K562 (cell line): Measurements from ENCODE around the gene FASTK. TPM values are rescaled to one million over a fixed set of nuclear protein-coding genes. Genes with fewer than 3 reads are reported as not detected.
A peak's percentile ranks its signal among the peaks of the same experiment; 100 is the strongest.

Experiments
- ATF7 ChIP-seq: fragments of 450-650 bp; IDR thresholded peaks from 2 replicates; pipeline ENCODE4 v1.7.1; 2014; ENCODE audit warnings: mild to moderate bottlenecking, moderate library complexity
- CSDE1 ChIP-seq, 2 experiments: fragments of 450-650 bp; IDR thresholded peaks; 2 replicates each; pipeline ENCODE4 v1.6.1; 2016; ENCODE audit warnings: mild to moderate bottlenecking in 1 of 2
- FOXA3 ChIP-seq, 2 experiments: fragments of 450-650 bp in 1 of 2; sonication (generic) in 1 of 2; formaldehyde crosslinking; IDR thresholded peaks in 1 of 2; conservative IDR thresholded peaks in 1 of 2; 2 replicates each; pipeline versions ENCODE4 v1.4.0 to v1.8.0; 2020 to 2022; ENCODE audit warnings: mild to moderate bottlenecking in 2 of 2, missing genetic modification reagents in 1 of 2
- GTF2F1 ChIP-seq: IDR thresholded peaks from 2 replicates; pipeline ENCODE4 v1.6.1; 2011; ENCODE audit warnings: low read depth, low read length, improper control_type of control experiment
- HDAC3 ChIP-seq: fragments of 450-650 bp; IDR thresholded peaks from 2 replicates; pipeline ENCODE4 v1.6.1; 2018; ENCODE audit warnings: borderline replicate concordance, mild to moderate bottlenecking, moderate library complexity; ENCODE audit not compliant: partially characterized antibody
- HNRNPH1 ChIP-seq: fragments of 200-400 bp; formaldehyde crosslinking; optimal IDR thresholded peaks from 2 replicates; pipeline ENCODE3; 2017; ENCODE audit warnings: low read depth, mild to moderate bottlenecking, low read length, moderate library complexity
- NCOA6 ChIP-seq: fragments of 450-650 bp; IDR thresholded peaks from 2 replicates; pipeline ENCODE4 v1.6.1; 2017; ENCODE audit warnings: mild to moderate bottlenecking
- PPARD ChIP-seq: fragments of 250-450 bp; sonication (Bioruptor Pico); IDR thresholded peaks from 2 replicates; pipeline ENCODE4 v1.8.0; 2022; ENCODE audit warnings: inconsistent platforms, mild to moderate bottlenecking, moderate library complexity
- PRMT5 ChIP-seq: sonication (generic); formaldehyde crosslinking; IDR thresholded peaks from 2 replicates; pipeline ENCODE4 v1.5.0; 2020; ENCODE audit warnings: missing genetic modification reagents
- SAP30 ChIP-seq: fragments of 200-600 bp; sonication (generic); IDR thresholded peaks from 2 replicates; pipeline ENCODE4 v1.6.1; 2012; ENCODE audit warnings: borderline replicate concordance, low read depth, mild to moderate bottlenecking, moderate library complexity, low read length, control low read depth, inconsistent platforms; ENCODE audit not compliant: insufficient read depth, poor library complexity, severe bottlenecking
- TBL1XR1 ChIP-seq, 2 experiments: IDR thresholded peaks; 2 replicates each; pipeline ENCODE4 v1.6.1; 2012; ENCODE audit warnings: improper control_type of control experiment in 2 of 2, low read length in 2 of 2, mild to moderate bottlenecking in 1 of 2
- ZBED1 ChIP-seq: IDR thresholded peaks from 2 replicates; pipeline ENCODE4 v1.6.1; 2014
- ZNF121 ChIP-seq: sonication (generic); formaldehyde crosslinking; conservative IDR thresholded peaks from 2 replicates; pipeline ENCODE4 v1.8.0; 2022; ENCODE audit warnings: missing genetic modification reagents
- ZNF77 ChIP-seq: fragments of 250-450 bp; sonication (Bioruptor Pico); IDR thresholded peaks from 2 replicates; pipeline ENCODE4 v1.5.0; 2020
- polyA plus RNA-seq, 8 experiments: library from polyadenylated mRNA; depleted of rRNA in 4 of 8; stranded (reverse) in 5 of 8; unstranded in 3 of 8; fragments of >200 nt; fragmentation: Nextera tagmentation in 2 of 8; fragmentation: Illumina TruSeq in 1 of 8; extraction: Ambion mirVana in 2 of 8; extraction: Trizol in 1 of 8; gene quantifications; 2 replicates each; pipeline versions ENCODE4 v1.2.1 to v1.2.3, GENCODE V29; 2011 to 2014; ENCODE audit warnings: inconsistent platforms in 1 of 8, missing spikeins in 1 of 8
- total RNA-seq, 7 experiments: library from RNA; depleted of rRNA in 6 of 7; stranded (reverse); fragments of >200 nt in 6 of 7; fragmentation: Illumina TruSeq in 2 of 7; extraction: Trizol in 2 of 7; gene quantifications; 2 replicates each; pipeline versions ENCODE4 v1.2.1 to v1.2.3, GENCODE V29; 2011 to 2021; ENCODE audit warnings: low replicate concordance in 1 of 7
- TF ChIP-seq, protein P1 (sequence below): fragments of 250-450 bp; sonication (Bioruptor Pico); IDR thresholded peaks from 2 replicates; pipeline ENCODE4 v1.5.0; 2020; ENCODE audit warnings: mild to moderate bottlenecking, borderline replicate concordance
- TF ChIP-seq, protein P2 (sequence below): fragments of 250-450 bp; sonication (Bioruptor Pico); IDR thresholded peaks from 2 replicates; pipeline ENCODE4 v1.4.0; 2020; ENCODE audit warnings: mild to moderate bottlenecking, moderate library complexity
- TF ChIP-seq, protein P3 (sequence below): fragments of 250-450 bp; sonication (Bioruptor Pico); IDR thresholded peaks from 2 replicates; pipeline ENCODE4 v1.8.0; 2022; ENCODE audit warnings: moderate library complexity, mild to moderate bottlenecking, inconsistent platforms
- TF ChIP-seq, protein P4 (sequence below), 2 experiments: fragments of 200-800 bp in 1 of 2; sonication (Bioruptor generic) in 1 of 2; sonication (generic) in 1 of 2; formaldehyde crosslinking in 1 of 2; IDR thresholded peaks in 1 of 2; conservative IDR thresholded peaks in 1 of 2; 2 replicates each; pipeline versions ENCODE4 v1.5.0 to v1.6.1; 2016 to 2020; ENCODE audit warnings: missing compliant biosample characterization in 1 of 2, missing genetic modification characterization in 1 of 2, missing genetic modification reagents in 1 of 2
- TF ChIP-seq, protein P5 (sequence below): fragments of 450-650 bp; formaldehyde crosslinking; IDR thresholded peaks from 2 replicates; pipeline ENCODE4 v1.4.0; 2022; ENCODE audit warnings: missing genetic modification characterization

The FASTK gene
- total and polyA plus RNA-seq, 9 of the 15 experiments (the other 6 are each of a cell fraction or from before 2014, with no cell fraction given), result 0.51 to 150 (median 48.2) TPM

DNA sequence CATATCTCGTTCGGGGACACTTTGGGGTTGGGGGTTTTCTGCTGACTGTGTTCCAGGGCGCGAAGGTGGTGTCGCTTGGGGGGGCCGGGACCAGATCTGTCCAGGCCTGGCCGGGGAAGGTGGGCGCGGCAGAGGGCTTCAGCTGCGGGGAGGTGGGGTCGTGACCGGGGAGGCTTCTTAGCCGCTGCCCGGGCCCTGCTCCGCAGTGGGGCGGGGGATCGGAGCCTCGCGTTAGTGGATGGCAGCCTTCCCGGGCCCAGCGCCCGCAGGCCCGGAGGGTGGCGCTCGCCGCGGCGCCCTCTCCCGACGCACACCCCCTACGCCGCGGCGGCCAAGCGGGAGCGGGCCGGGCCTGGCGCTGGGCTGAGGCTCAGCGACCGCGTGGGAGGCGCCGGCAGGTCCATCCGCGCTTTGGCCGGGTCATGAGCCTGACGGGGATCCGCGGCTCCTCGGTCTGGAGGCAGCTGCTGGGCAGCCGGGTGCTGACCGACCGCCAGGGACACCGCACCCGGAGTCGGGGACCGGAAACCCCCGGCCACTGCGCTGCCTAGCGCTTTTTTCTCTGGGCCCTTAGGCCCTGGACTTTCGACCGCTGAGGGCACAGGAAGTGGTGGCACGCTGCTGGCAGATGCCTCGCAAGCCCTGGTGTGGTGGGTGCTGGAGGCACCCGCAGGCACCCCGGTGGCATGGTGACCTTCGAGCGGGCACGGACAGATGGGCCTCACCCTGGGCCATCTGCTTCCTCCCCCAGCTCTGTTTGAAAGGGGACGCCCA is 6.8 kb upstream of the FASTK start (continued):
- TF ChIP-seq, protein P1, sequence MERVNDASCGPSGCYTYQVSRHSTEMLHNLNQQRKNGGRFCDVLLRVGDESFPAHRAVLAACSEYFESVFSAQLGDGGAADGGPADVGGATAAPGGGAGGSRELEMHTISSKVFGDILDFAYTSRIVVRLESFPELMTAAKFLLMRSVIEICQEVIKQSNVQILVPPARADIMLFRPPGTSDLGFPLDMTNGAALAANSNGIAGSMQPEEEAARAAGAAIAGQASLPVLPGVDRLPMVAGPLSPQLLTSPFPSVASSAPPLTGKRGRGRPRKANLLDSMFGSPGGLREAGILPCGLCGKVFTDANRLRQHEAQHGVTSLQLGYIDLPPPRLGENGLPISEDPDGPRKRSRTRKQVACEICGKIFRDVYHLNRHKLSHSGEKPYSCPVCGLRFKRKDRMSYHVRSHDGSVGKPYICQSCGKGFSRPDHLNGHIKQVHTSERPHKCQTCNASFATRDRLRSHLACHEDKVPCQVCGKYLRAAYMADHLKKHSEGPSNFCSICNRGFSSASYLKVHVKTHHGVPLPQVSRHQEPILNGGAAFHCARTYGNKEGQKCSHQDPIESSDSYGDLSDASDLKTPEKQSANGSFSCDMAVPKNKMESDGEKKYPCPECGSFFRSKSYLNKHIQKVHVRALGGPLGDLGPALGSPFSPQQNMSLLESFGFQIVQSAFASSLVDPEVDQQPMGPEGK, result no peak
- no peak for TF ChIP-seq GTF2F1
- TF ChIP-seq ZNF121 (CRISPR knock-in tag), result no peak
- TF ChIP-seq ATF7, result peak; percentile 54
- no peak for TF ChIP-seq PPARD (CRISPR knock-in tag)
- TF ChIP-seq FOXA3 (CRISPR knock-in tag; conservative IDR thresholded peaks at IDR 0.05 in 1 of 2, IDR thresholded peaks at IDR 0.05 in 1 of 2), result 0 out of 4 replicates have a peak, but pooled peaks of 1 of the 2 experiments have one; percentile 9
- TF ChIP-seq HNRNPH1, result no peak
- no peak for TF ChIP-seq PRMT5
- TF ChIP-seq HDAC3, result no peak
- TF ChIP-seq, protein P2, sequence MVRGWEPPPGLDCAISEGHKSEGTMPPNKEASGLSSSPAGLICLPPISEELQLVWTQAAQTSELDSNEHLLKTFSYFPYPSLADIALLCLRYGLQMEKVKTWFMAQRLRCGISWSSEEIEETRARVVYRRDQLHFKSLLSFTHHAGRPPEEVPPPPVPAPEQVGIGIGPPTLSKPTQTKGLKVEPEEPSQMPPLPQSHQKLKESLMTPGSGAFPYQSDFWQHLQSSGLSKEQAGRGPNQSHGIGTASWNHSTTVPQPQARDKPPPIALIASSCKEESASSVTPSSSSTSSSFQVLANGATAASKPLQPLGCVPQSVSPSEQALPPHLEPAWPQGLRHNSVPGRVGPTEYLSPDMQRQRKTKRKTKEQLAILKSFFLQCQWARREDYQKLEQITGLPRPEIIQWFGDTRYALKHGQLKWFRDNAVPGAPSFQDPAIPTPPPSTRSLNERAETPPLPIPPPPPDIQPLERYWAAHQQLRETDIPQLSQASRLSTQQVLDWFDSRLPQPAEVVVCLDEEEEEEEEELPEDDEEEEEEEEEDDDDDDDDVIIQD (CRISPR knock-in tag), result no peak
- TF ChIP-seq, protein P3, sequence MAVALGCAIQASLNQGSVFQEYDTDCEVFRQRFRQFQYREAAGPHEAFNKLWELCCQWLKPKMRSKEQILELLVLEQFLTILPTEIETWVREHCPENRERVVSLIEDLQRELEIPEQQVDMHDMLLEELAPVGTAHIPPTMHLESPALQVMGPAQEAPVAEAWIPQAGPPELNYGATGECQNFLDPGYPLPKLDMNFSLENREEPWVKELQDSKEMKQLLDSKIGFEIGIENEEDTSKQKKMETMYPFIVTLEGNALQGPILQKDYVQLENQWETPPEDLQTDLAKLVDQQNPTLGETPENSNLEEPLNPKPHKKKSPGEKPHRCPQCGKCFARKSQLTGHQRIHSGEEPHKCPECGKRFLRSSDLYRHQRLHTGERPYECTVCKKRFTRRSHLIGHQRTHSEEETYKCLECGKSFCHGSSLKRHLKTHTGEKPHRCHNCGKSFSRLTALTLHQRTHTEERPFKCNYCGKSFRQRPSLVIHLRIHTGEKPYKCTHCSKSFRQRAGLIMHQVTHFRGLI (CRISPR knock-in tag), result no peak
- TF ChIP-seq ZNF77 (CRISPR knock-in tag), result no peak
- TF ChIP-seq SAP30, result peak; percentile 88
- no peak for TF ChIP-seq NCOA6
- TF ChIP-seq CSDE1 (IDR thresholded peaks at IDR 0.05), result no peak
- TF ChIP-seq, protein P4, sequence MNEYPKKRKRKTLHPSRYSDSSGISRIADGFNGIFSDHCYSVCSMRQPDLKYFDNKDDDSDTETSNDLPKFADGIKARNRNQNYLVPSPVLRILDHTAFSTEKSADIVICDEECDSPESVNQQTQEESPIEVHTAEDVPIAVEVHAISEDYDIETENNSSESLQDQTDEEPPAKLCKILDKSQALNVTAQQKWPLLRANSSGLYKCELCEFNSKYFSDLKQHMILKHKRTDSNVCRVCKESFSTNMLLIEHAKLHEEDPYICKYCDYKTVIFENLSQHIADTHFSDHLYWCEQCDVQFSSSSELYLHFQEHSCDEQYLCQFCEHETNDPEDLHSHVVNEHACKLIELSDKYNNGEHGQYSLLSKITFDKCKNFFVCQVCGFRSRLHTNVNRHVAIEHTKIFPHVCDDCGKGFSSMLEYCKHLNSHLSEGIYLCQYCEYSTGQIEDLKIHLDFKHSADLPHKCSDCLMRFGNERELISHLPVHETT (CRISPR knock-in tag; conservative IDR thresholded peaks at IDR 0.05 in 1 of 2, IDR thresholded peaks at IDR 0.05 in 1 of 2), result peak in 1 of 2 experiments; percentile 74; a peak in 2 of 4 replicates
- TF ChIP-seq ZBED1, result no peak
- TF ChIP-seq TBL1XR1 (IDR thresholded peaks at IDR 0.05; ENCODE audit: low read length in 2 of 2), result no peak
- TF ChIP-seq, protein P5, sequence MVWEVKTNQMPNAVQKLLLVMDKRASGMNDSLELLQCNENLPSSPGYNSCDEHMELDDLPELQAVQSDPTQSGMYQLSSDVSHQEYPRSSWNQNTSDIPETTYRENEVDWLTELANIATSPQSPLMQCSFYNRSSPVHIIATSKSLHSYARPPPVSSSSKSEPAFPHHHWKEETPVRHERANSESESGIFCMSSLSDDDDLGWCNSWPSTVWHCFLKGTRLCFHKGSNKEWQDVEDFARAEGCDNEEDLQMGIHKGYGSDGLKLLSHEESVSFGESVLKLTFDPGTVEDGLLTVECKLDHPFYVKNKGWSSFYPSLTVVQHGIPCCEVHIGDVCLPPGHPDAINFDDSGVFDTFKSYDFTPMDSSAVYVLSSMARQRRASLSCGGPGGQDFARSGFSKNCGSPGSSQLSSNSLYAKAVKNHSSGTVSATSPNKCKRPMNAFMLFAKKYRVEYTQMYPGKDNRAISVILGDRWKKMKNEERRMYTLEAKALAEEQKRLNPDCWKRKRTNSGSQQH, result no peak
